HepG2 (cell line): Measurements from ENCODE around the gene NAP1L4. TPM values are rescaled to one million over a fixed set of nuclear protein-coding genes. Genes with fewer than 3 reads are reported as not detected.
A peak's percentile ranks its signal among the peaks of the same experiment; 100 is the strongest.

Experiments used
- FOSL2 ChIP-seq: sonication (generic); formaldehyde crosslinking; IDR thresholded peaks from 2 replicates; pipeline ENCODE4 v1.4.0; 2020; ENCODE audit warnings: missing genetic modification reagents
- MBD4 ChIP-seq: IDR thresholded peaks from 2 replicates; pipeline ENCODE4 v1.6.1; 2012; ENCODE audit warnings: low read length, inconsistent platforms, borderline replicate concordance
- RBFOX2 ChIP-seq: fragments of 200-400 bp; formaldehyde crosslinking; IDR thresholded peaks from 2 replicates; pipeline ENCODE4 v1.6.1; 2017; ENCODE audit warnings: low read depth, mild to moderate bottlenecking, low read length
- RFXANK ChIP-seq: IDR thresholded peaks from 2 replicates; pipeline ENCODE4 v1.6.1; 2016
- ZFY ChIP-seq: sonication (generic); formaldehyde crosslinking; IDR thresholded peaks from 2 replicates; pipeline ENCODE4 v1.4.0; 2020; ENCODE audit warnings: missing genetic modification reagents
- ZNF326 ChIP-seq: sonication (generic); formaldehyde crosslinking; IDR thresholded peaks from 2 replicates; pipeline ENCODE4 v1.4.0; 2020; ENCODE audit warnings: missing genetic modification reagents, borderline replicate concordance
- ZNF547 ChIP-seq: sonication (generic); formaldehyde crosslinking; IDR thresholded peaks from 2 replicates; pipeline ENCODE4 v1.5.1; 2020; ENCODE audit warnings: mild to moderate bottlenecking, missing genetic modification reagents
- ZNF629 ChIP-seq: sonication (generic); formaldehyde crosslinking; conservative IDR thresholded peaks from 2 replicates; pipeline ENCODE4 v1.5.0; 2020; ENCODE audit warnings: missing genetic modification reagents
- polyA plus RNA-seq, 8 experiments: library from polyadenylated mRNA; depleted of rRNA in 3 of 8; stranded (reverse) in 7 of 8; unstranded in 1 of 8; fragments of >200 nt; fragmentation: Illumina TruSeq in 4 of 8; extraction: Trizol in 4 of 8; gene quantifications; 2 replicates each; pipeline versions ENCODE4 v1.2.1 to v1.2.3, GENCODE V29; 2011 to 2016; ENCODE audit warnings: low read depth in 4 of 8, missing spikeins in 1 of 8, mixed read lengths in 1 of 8; ENCODE audit not compliant: insufficient read depth in 1 of 8
- total RNA-seq, 5 experiments: library from RNA; depleted of rRNA; stranded (reverse); fragments of >200 nt; fragmentation: Illumina TruSeq; extraction: Trizol; gene quantifications; 2 replicates each; pipeline ENCODE4 v1.2.3, GENCODE V29; 2016; ENCODE audit warnings: low read depth in 1 of 5
- TF ChIP-seq, protein P1 (sequence below): sonication (generic); formaldehyde crosslinking; IDR thresholded peaks from 2 replicates; pipeline ENCODE4 v1.8.0; 2022; ENCODE audit warnings: low read depth, missing genetic modification reagents
- TF ChIP-seq, protein P2 (sequence below): sonication (generic); formaldehyde crosslinking; conservative IDR thresholded peaks from 2 replicates; pipeline ENCODE4 v1.8.0; 2022; ENCODE audit warnings: mild to moderate bottlenecking, moderate library complexity, missing genetic modification reagents

NAP1L4 gene
- total and polyA plus RNA-seq, 2 of the 13 experiments (the other 11 are each of a cell fraction or from before 2014, with no cell fraction given) = 64.0 to 186 TPM

DNA sequence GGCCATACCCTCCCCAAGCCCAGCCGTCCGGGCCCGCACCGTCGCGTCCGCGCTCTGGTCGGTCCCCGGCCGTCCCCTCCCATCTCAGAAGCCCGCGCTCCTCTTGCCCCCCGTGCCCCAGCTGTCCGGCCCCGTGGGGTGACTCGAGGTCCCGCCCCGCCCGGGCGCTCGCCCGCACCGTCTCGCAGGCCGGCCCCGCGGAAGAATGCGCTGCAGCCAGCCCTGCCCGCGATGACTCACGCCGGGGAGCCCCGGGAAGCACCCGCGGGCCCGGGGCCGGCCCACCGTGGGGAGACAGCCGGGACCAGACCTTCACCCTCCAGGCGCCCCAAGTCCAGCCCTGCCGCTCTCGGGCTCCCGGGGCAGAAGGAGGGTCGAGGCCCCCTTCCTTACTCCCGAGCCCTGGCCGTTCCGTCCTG is 62.6 kb downstream of the NAP1L4 start (continued):
- TF ChIP-seq, protein P1, sequence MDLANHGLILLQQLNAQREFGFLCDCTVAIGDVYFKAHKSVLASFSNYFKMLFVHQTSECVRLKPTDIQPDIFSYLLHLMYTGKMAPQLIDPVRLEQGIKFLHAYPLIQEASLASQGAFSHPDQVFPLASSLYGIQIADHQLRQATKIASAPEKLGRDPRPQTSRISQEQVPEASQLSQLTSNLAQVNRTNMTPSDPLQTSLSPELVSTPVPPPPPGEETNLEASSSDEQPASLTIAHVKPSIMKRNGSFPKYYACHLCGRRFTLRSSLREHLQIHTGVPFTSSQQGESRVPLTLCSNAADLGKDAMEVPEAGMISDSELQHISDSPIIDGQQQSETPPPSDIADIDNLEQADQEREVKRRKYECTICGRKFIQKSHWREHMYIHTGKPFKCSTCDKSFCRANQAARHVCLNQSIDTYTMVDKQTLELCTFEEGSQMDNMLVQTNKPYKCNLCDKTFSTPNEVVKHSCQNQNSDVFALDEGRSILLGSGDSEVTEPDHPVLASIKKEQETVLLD (CRISPR knock-in tag) = 0 out of 2 replicates have a peak, but pooled peaks have one; percentile 23
- no peak for TF ChIP-seq ZNF629 (CRISPR knock-in tag)
- TF ChIP-seq RBFOX2 = peak; percentile 43
- no peak for TF ChIP-seq MBD4
- TF ChIP-seq RFXANK (CRISPR knock-in tag) = no peak
- TF ChIP-seq ZNF326 (CRISPR knock-in tag) = no peak
- TF ChIP-seq ZNF547 = 0 out of 2 replicates have a peak, but pooled peaks have one; percentile 1
- TF ChIP-seq ZFY (CRISPR knock-in tag) = peak; percentile 18; the same call in 1 of the 2 replicates
- TF ChIP-seq, protein P2, sequence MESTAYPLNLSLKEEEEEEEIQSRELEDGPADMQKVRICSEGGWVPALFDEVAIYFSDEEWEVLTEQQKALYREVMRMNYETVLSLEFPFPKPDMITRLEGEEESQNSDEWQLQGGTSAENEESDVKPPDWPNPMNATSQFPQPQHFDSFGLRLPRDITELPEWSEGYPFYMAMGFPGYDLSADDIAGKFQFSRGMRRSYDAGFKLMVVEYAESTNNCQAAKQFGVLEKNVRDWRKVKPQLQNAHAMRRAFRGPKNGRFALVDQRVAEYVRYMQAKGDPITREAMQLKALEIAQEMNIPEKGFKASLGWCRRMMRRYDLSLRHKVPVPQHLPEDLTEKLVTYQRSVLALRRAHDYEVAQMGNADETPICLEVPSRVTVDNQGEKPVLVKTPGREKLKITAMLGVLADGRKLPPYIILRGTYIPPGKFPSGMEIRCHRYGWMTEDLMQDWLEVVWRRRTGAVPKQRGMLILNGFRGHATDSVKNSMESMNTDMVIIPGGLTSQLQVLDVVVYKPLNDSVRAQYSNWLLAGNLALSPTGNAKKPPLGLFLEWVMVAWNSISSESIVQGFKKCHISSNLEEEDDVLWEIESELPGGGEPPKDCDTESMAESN (CRISPR knock-in tag) = no peak
- TF ChIP-seq FOSL2 (CRISPR knock-in tag) = peak; percentile 70
